Kidney glomerular epithelial cell (primary cell): ENCODE data around the gene ATP11B.
"Not testable (repeated sequence)": the region's sequence is repeated elsewhere in the genome, so short reads cannot be mapped to it uniquely, and the experiment has no call there.

Experiments used
- DNase-seq: peaks from one replicate; lab custom pipeline; 2025; lab: John Stamatoyannopoulos, UW

ATP11B gene

GRCh38 chr3:182795389-182795782, 2.1 kb downstream of the ATP11B start:
- peak; percentile 34 for DNase-seq

GRCh38 chr3:182796310-182796709, 3.0 kb downstream of the ATP11B start:
- no peak for DNase-seq

GRCh38 chr3:182797876-182798275, 4.6 kb downstream of the ATP11B start:
- no peak for DNase-seq

- DNase-seq: not testable (repeated sequence)
Measured at GRCh38 chr3:182799143-182799542, 5.8 kb downstream of the ATP11B start.

- DNase-seq: no peak
Measured at GRCh38 chr3:182800508-182800907, 7.2 kb downstream of the ATP11B start.

GRCh38 chr3:182802413-182803390, 9.4 kb downstream of the ATP11B start:
- DNase-seq: no peak

- no peak for DNase-seq
Measured at GRCh38 chr3:182803596-182803995, 10.3 kb downstream of the ATP11B start.

GRCh38 chr3:182807061-182807460, 13.8 kb downstream of the ATP11B start:
- DNase-seq: no peak

GRCh38 chr3:182808041-182808770, 14.9 kb downstream of the ATP11B start:
- no peak for DNase-seq

GRCh38 chr3:182809531-182809930, 16.2 kb downstream of the ATP11B start:
- DNase-seq: no peak

- DNase-seq: no peak
Measured at GRCh38 chr3:182810574-182811268, 17.4 kb downstream of the ATP11B start.

- no peak for DNase-seq
Measured at GRCh38 chr3:182811269-182811596, 17.9 kb downstream of the ATP11B start.

- no peak for DNase-seq
Measured at GRCh38 chr3:182812123-182812522, 18.8 kb downstream of the ATP11B start.

GRCh38 chr3:182814419-182815062, 21.2 kb downstream of the ATP11B start:
- DNase-seq: peak; percentile 3

GRCh38 chr3:182816181-182816580, 22.9 kb downstream of the ATP11B start:
- DNase-seq: no peak

GRCh38 chr3:182818296-182818978, 25.1 kb downstream of the ATP11B start:
- no peak for DNase-seq

- no peak for DNase-seq
Measured at GRCh38 chr3:182821221-182821981, 28.1 kb downstream of the ATP11B start.

- DNase-seq: not testable (repeated sequence)
Measured at GRCh38 chr3:182822260-182822659, 29.0 kb downstream of the ATP11B start.

GRCh38 chr3:182824957-182825356, 31.7 kb downstream of the ATP11B start:
- DNase-seq: no peak

- DNase-seq: no peak
Measured at GRCh38 chr3:182829761-182830405, 36.6 kb downstream of the ATP11B start.
